ENCODE data around the gene KLF13.

KLF13 gene

DNA sequence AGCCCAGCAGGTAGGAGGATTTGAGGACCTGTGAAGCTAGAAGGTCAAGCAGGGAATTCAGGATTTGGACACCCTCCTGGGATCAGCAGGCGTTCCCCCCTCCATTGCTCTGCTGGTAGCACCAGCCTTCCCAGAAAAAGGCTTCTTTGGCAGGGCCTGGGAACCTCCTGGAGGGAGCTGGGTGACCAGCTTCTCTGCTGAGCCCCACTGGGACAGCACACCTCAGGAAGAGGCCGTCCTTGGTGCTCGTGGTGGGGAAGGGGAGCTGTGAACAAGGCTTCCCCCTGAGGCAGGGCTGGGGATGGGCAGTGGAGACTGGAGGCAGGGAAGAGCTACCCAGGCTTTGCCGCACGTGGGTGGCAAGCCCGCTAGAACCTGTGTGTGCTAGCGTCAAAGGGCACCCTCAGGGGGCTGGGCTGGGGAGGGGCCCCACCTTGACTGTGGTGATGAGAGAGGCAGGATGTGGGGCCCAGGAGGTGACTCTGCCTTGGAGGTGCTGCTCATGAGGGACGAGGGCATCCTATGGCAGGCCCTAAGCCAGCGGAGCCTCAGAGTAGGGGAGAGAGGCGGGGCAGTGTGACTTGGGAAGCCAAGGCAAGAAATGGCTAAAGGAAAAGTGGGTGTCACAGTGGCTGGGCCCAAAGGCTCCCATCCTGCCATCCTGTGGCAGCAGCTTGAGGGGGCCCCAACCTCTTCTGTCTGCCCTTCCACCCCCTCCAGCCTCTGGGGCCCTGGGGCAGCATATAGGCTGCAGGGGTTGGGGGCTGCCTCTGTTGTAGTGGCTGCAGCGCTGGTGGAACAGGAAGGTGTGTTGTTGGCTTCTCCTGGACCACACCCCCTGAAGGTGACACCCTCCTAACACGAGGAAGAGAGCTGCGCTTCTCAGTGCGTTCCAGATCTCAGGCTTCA, 20.7 kb downstream of the KLF13 start:
- Histone ChIP-seq H3K9me3 (ENCODE audit: low read length) (no peaks in the 10 kb centered on the region), H3F3A (ENCODE audit: insufficient read depth, low read length) (no peaks in the 10 kb centered on the region), H2AFZ (ENCODE audit: low read length) (no peak overlapping the region), H3K27me3 (ENCODE audit: insufficient read depth, low read length) (no peaks in the 10 kb centered on the region), H4K20me1 (ENCODE audit: insufficient read depth, low read length) (no peaks in the 10 kb centered on the region), H3K27ac (ENCODE audit: low read depth, low read length, poor library complexity, severe bottlenecking) (peak overlapping the region; percentile 90), H3K4me3 (ENCODE audit: low read depth, low read length, poor library complexity, severe bottlenecking) (no peak overlapping the region), H3K79me2 (ENCODE audit: insufficient read depth, low read length) (peaks cover 84% of the 10 kb centered on the region), H3K9ac (ENCODE audit: low read length) (peak overlapping the region; percentile 22; the same call in 1 of the 2 replicates), H3K4me2 (ENCODE audit: low read length) (peak overlapping the region; percentile 69; the same call in 1 of the 2 replicates), H3K9me2 (ENCODE audit: low read depth, low read length) (no peaks in the 10 kb centered on the region), H3K36me3 (ENCODE audit: insufficient read depth, low read length) (peaks cover 20% of the 10 kb centered on the region; the same call in 1 of the 2 replicates), H3K4me1 (ENCODE audit: insufficient read depth, low read length, severe bottlenecking) (peaks cover 81% of the 10 kb centered on the region)
- no peak for TF ChIP-seq EZH2 (IDR thresholded peaks at IDR 0.05; ENCODE audit: borderline replicate concordance, low read length)
- TF ChIP-seq, protein P1, sequence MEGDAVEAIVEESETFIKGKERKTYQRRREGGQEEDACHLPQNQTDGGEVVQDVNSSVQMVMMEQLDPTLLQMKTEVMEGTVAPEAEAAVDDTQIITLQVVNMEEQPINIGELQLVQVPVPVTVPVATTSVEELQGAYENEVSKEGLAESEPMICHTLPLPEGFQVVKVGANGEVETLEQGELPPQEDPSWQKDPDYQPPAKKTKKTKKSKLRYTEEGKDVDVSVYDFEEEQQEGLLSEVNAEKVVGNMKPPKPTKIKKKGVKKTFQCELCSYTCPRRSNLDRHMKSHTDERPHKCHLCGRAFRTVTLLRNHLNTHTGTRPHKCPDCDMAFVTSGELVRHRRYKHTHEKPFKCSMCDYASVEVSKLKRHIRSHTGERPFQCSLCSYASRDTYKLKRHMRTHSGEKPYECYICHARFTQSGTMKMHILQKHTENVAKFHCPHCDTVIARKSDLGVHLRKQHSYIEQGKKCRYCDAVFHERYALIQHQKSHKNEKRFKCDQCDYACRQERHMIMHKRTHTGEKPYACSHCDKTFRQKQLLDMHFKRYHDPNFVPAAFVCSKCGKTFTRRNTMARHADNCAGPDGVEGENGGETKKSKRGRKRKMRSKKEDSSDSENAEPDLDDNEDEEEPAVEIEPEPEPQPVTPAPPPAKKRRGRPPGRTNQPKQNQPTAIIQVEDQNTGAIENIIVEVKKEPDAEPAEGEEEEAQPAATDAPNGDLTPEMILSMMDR (IDR thresholded peaks at IDR 0.05; ENCODE audit: low read length): no peak

DNA sequence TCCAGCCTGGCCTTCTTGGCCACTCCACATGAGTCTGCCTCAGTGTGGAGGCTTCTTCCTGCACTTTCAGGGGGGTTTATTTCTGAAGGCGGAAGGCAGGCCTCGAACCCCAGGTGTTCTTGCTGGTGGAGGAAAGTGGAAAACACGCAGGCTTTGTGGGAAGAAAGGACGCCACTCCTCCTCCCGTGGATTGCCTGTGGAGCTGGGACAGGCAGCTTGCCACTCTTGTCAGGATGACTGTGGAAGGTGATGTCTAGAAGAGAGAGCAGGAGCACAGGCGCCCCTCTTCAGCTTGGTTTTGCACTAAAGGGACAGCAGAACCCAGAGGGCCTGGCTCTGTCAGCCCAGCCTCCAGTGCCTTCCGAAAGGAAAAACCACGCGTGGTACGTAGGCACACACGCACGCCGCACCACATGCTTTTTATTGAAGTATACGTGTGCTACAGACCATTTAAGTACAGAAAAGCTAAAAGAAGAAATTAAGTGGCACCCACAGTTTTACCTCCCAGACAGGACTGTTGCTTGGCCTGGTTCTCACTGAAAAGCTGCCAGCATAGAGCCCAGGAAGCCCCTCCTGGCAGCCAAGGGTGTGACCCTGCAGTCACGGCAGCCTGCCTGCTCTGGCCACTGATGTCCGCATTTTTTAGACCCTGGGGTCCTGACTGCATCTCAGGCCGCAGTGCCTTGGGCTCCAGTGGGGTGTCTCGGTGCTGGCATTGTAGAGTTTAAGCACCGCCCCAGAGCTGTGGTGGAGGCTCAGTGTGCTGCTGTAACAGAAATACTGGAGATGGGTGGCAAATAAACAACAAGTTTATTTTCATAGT, 21.6 kb downstream of the KLF13 start:
- no peaks in the 10 kb centered on the region for H3K27me3 ChIP-seq (ENCODE audit: insufficient read depth, low read length)
- H3K36me3 ChIP-seq (ENCODE audit: insufficient read depth, low read length): peaks cover 20% of the 10 kb centered on the region; the same call in 1 of the 2 replicates
- no peak for TF ChIP-seq EZH2 (IDR thresholded peaks at IDR 0.05; ENCODE audit: borderline replicate concordance, low read length)
- TF ChIP-seq, protein P1 (IDR thresholded peaks at IDR 0.05; ENCODE audit: low read length): no peak
- no peaks in the 10 kb centered on the region for H3K9me2 ChIP-seq (ENCODE audit: low read depth, low read length)
- H3K4me1 ChIP-seq (ENCODE audit: insufficient read depth, low read length, severe bottlenecking): peaks cover 81% of the 10 kb centered on the region
- H3F3A ChIP-seq (ENCODE audit: insufficient read depth, low read length): no peaks in the 10 kb centered on the region
- no peak overlapping the region for H3K4me2 ChIP-seq (ENCODE audit: low read length)
- H3K27ac ChIP-seq (ENCODE audit: low read depth, low read length, poor library complexity, severe bottlenecking): peak overlapping the region; percentile 90
- H2AFZ ChIP-seq (ENCODE audit: low read length): no peak overlapping the region
- peaks cover 84% of the 10 kb centered on the region for H3K79me2 ChIP-seq (ENCODE audit: insufficient read depth, low read length)
- no peak overlapping the region for H3K4me3 ChIP-seq (ENCODE audit: low read depth, low read length, poor library complexity, severe bottlenecking)
- no peaks in the 10 kb centered on the region for H4K20me1 ChIP-seq (ENCODE audit: insufficient read depth, low read length)
- H3K9me3 ChIP-seq (ENCODE audit: low read length): no peaks in the 10 kb centered on the region
- no peak overlapping the region for H3K9ac ChIP-seq (ENCODE audit: low read length)

DNA sequence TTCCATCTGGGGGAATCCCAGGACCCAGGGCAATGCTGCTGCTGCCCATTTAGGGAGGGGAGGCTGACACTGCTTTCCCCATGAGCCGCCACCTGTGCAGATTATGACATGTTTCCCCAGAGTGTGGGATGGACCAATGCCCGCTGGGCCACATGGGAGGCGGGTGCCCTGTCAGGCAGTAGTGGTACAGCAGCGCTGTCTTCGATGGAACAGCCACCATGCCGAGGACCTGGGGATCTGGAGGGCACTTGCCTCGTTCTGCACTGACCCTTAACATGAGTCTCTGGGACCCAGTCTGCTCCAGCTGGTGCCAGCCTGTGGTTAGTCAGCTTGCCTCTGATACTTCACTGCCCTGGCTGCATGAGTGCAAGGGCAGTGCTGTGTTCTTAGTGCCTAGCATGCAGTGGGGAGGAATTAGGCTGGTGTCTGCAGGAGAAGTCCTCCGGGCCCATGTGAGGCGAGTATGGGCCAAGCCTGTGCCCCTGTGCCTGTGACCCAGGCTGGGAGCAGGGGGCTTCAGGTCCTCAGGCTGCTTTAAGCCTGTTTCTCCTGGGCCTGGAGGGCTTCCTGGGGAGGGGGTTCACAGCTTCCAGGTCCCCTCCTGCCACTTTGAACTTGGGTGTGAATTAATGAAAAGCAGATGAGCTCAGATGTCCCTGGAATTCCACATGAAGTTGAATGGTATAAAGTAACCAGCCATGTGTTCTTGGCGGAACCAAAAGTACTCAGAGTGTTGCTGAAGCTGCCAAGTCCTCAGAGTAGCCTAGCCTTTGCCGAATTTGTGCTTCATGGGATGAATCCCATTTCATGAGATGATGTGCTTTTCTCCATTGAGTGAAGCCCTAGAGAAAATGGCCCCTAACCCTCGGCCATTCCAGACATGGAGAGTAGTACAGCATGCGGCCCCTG, 22.9 kb downstream of the KLF13 start:
- Histone ChIP-seq H3K36me3 (ENCODE audit: insufficient read depth, low read length) (peaks cover 26% of the 10 kb centered on the region; the same call in 1 of the 2 replicates), H3K4me1 (ENCODE audit: insufficient read depth, low read length, severe bottlenecking) (peaks cover 79% of the 10 kb centered on the region), H2AFZ (ENCODE audit: low read length) (no peak overlapping the region), H3F3A (ENCODE audit: insufficient read depth, low read length) (no peaks in the 10 kb centered on the region), H3K27ac (ENCODE audit: low read depth, low read length, poor library complexity, severe bottlenecking) (peak overlapping the region; percentile 45), H3K4me2 (ENCODE audit: low read length) (no peak overlapping the region), H3K27me3 (ENCODE audit: insufficient read depth, low read length) (no peaks in the 10 kb centered on the region), H3K9ac (ENCODE audit: low read length) (no peak overlapping the region), H3K79me2 (ENCODE audit: insufficient read depth, low read length) (peaks cover 82% of the 10 kb centered on the region), H3K9me2 (ENCODE audit: low read depth, low read length) (no peaks in the 10 kb centered on the region), H3K9me3 (ENCODE audit: low read length) (no peaks in the 10 kb centered on the region), H4K20me1 (ENCODE audit: insufficient read depth, low read length) (no peaks in the 10 kb centered on the region), H3K4me3 (ENCODE audit: low read depth, low read length, poor library complexity, severe bottlenecking) (no peak overlapping the region)
- no peak for TF ChIP-seq EZH2 (IDR thresholded peaks at IDR 0.05; ENCODE audit: borderline replicate concordance, low read length)
- TF ChIP-seq, protein P1 (IDR thresholded peaks at IDR 0.05; ENCODE audit: low read length): no peak

Measured in OCI-LY1 (cell line).